GM21723 (cell line): Measurements from ENCODE around the gene CFAP46.
"Not testable (repeated sequence)": the region's sequence is repeated elsewhere in the genome, so short reads cannot be mapped to it uniquely, and the experiment has no call there.

Experiments used
- ATAC-seq: cut with Tn5 transposase; IDR thresholded peaks from one replicate; pipeline ENCODE4 v1.9.1; 2021; ENCODE audit warnings: mild to moderate bottlenecking, moderate library complexity; ENCODE audit not compliant: unreplicated experiment

Gene CFAP46

DNA sequence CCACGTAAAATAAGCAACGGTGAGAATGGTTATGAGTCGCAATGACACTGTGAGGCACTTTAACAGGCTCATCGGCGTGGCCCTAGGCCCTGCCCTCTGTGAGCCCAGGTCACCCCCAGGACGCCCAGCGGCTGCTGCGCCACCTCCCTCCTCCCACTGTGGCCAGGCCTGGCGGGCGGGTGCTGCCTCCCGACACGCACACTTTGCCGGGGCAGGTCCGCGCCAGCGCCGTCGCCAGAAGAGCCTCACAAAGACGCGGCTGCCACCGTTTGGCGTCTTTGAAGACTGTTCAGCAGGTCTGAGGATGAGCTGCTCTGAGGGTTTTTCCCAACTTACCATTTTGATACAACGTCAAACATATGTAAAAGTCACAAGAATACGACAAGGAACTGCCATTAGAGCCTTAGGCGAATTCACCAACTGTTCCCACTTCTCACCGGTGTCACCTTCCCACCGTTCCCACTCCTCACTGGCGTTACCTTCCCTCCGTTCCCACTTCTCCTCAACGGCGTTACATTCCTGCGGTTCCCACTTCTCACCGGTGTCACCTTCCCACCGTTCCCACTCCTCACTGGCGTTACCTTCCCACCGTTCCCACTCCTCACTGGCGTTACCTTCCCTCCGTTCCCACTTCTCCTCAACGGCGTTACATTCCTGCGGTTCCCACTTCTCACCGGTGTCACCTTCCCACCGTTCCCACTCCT lies 22.5 kb upstream of the CFAP46 start:
- not testable (repeated sequence) for ATAC-seq

DNA sequence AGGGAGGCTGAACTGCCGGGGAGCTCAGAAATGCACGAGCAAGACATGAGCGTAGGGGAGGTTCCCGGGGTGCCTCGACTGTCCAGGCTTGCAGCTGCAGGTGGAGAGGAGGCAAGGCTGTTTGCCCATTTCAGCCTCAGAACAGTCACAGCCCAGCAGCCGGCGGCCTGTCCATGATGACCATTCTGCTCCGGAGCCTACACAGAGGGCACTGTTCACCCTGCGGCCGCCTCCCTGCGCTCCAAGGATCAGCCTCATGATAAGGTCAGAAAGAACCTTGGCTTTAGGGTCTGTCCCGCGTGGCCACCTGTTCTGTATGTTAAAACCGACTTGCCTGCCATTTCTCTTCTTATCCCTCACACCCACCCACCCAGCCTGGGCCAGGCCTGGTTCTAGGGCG lies 21.9 kb upstream of the CFAP46 start:
- no peak for ATAC-seq

- ATAC-seq, result no peak
Measured at GRCh38 chr10:132963430-132963960, 21.1 kb upstream of the CFAP46 start.

DNA sequence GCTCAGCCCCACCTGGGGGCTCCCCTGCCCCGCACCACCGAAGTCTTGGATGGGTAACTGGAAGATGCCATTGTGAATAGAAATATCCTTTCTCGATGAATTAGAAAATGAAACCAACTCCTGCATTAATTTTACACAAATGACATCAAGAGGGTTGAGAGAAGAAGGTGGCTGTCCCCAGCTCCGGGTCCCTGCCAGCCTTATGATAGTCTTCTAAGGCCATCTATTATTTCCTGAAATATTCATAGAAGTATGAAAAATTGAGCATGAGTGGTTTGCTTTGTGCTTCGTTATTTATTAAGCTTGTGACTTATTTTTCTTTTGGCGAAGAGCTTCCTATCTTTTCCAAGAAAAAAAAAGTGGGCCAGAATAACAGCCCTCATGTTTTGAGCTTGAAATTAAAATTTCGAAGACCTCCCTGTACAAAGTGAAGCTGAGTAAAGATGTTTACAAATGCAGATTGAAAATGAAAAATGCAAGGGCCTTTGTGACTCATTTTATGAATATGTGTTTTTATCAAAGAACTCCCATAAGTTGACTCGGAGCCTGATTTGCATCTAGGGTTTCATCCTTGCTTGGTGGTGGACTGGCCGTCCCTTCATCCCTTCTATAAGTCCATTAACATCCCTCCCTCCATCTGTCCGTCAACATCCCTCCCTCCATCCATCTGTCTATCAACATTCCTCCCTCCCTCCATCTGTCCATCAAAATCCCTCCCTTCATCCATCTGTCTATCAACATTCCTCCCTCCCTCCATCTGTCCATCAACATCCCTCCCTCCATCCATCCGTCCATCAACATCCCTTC lies 20.5 kb upstream of the CFAP46 start:
- ATAC-seq, result peak; percentile 60

DNA sequence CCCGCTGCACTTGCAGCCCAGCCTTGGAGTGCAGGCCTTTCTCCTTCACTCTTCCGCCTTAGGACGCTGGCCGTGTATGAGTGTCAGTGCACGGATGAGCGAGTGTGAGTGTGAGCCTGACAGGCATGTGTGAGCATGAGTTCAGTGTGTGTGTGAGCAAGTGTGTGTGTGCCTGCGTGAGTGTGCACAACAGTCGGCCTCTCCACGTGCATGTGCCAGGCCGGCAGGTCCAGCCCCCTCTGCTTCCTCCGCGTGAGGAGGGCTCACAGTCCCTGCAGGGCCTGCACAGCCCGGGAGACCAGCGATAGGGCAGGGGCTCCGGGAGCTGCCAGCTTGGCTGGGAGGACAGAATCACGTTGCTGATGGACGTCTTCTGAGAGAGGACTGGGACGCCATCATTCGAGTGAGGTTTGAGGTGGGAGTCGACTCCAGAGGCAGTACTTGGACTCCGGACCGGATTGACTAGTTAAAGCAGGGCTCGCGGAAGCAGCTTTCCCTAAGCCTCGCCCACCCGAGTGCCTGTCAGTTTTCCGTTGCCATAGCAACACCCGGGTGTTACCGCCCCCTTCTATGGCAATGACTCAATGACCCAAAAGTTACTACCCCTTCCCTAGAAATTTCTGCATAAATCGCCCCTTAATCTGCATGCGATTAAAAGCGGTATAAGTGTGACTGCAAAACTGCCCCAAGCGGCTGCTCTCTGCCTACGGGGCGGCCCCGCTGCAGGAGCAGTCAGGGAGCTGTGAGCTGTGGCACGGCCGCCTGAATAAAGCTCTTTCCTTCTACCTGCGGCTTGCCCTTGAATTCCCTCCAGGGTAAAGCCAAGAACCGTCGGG lies 19.6 kb upstream of the CFAP46 start:
- peak; percentile 82 for ATAC-seq

GRCh38 chr10:132961420-132961786 lies 19.0 kb upstream of the CFAP46 start:
- no peak for ATAC-seq

GRCh38 chr10:132960631-132961419 lies 18.5 kb upstream of the CFAP46 start:
- ATAC-seq, result no peak

DNA sequence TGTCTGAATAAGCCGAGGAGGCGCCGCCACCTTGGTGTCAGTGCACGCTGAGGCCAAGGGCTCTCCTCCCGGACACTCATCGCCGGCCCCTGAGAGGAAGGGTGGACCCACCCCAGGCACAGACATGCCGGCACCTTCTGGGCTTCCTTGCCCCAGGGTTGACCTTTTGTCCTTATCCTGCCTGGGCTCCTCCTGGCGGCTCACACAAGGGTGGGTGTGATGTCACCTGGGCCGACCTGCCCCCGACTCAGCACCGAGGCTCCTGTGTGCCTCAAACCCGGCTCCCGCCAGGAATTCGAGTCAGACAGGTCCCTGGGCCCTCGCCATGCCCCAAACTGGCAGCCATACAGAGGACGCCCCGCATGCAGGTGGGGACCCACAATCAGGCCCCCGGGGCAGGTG lies 17.7 kb upstream of the CFAP46 start:
- ATAC-seq, result no peak

DNA sequence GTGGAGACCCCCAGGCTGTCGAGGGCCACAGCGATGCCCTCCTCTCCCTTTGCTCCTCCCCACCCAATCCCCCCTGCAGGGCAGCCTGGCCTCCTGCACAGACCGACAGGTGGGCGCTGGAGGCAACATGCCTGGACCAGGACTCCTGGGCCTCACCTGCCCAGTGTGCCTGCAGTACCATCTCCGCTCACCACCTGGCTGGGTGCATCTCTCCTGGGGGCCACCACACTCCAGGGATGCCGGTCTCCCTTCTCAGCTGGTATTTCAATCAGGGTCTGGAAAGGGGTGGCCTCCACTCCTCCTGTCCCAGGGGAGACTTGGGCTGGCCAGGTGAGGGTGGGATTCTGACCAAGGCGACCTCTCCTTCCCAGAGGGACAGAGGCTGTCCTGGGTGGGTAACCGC lies 17.2 kb upstream of the CFAP46 start:
- no peak for ATAC-seq

DNA sequence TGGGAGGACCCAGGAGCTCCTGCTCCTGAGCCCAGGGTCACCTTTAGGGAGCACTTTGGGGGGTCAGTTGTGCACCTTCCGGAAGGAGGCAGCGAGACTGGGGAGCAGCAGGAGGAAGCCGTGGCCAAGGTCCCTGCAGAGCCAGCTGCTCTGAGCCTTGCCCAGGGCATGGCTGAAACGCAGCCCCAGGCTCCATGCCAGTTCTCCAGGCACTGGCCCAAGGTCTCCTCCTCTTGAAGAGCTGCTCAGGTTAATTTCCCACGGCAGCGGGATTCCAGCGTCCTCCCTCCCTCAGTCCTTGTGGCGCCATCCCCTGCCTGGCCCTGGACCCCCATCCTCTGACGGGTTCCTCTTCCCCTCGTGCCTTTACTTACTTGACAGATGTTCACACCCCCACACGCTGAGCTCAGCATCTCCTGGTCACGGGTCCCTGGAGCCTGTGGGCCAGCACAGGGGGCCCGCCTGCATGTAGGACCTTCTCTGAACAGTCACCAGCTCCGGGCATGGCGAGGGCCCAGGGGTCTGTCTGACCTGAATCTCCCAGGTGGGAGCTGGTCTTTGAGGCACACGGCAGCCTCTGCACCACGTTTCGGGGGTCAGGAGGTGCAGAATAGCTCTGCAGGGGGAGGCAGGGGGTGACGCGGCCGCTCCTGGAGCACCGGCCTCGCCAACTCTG lies 16.7 kb upstream of the CFAP46 start:
- ATAC-seq, result no peak

DNA sequence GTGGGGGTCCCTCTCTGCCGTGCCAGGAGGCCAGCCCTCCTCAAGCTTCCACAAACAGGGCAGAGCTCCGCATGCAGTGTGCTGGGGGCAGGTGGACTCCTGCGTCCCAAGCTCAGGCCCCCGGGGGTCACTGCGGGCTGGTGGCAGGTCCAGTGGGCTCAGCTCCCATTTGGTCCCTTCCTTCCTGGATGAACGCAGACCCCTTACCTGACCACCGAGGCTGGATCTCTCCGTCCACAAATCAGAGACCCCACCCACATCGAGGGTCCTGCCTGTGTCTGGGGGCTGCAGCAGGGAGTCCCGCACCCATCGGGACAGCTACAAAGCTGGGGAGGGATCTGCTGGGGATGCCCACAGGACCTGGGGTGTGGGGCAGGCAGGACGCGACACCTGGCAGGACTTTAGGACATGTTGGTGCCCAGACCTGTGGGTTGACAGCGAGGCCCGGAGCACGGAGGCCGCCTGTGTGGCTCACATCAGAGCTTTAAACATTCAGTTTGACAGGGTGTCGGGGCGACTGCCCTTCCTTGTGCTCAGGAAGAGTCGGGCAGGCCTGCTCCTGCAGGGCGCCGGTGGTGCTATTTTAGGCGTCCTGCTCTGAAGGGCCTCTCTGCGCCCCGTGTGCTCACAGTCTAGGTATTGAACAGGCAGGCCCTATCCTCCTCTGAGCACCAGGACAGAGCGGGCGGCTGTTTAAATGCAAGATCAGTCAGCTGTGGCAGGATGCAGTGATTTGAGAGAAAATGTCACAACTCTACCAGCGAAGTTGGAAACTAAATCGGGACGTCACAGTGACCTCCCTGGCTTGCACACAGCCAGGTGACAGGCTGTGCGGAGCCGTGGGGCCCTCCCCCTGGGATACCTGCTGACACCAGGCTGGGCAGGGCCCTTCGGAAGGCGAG lies 15.9 kb upstream of the CFAP46 start:
- ATAC-seq, result no peak

DNA sequence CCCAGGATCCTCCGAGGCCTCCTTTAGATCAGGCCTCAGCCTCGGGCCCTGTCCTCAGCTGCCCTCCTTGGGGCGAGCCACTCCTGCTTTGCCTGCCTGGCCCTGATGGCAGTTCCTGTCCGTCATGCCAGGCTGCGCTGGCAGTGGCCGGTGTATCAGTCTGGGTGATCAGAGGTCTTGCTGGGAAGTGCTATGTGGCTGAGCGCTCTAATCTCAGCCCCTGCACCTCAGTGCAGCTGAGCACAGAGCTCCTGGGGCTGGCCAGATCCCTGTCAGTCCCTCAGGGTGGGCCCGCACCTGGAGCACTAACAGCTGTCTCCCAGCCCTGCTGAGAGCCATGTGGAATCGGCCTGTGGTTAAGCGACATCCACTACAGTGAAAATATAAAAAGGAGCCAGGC lies 14.8 kb upstream of the CFAP46 start:
- ATAC-seq, result no peak

DNA sequence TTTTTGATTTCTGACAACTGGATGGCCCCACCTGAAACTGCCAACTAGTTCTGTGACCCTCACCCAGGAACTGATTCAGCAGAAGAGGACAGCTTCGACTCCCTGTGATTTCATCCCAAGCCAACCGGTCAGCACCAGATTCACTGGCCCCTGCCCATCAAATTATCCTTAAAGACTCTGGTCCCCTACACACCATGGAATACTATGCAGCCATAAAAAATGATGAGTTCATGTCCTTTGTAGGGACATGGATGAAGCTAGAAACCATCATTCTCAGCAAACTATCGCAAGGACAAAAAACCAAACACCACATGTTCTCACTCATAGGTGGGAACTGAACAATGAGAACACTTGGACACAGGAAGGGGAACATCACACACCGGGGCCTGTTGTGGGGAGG lies 13.9 kb upstream of the CFAP46 start:
- ATAC-seq, result not testable (repeated sequence)

GRCh38 chr10:132955479-132955878 lies 13.1 kb upstream of the CFAP46 start:
- ATAC-seq, result no peak

- ATAC-seq, result no peak
Measured at GRCh38 chr10:132953428-132953827, 11.1 kb upstream of the CFAP46 start.

- ATAC-seq, result no peak
Measured at GRCh38 chr10:132951926-132952325, 9.6 kb upstream of the CFAP46 start.

- ATAC-seq, result no peak
Measured at GRCh38 chr10:132948351-132948750, 6.0 kb upstream of the CFAP46 start.

- ATAC-seq, result no peak
Measured at GRCh38 chr10:132947843-132948242, 5.5 kb upstream of the CFAP46 start.
